CD4-positive, alpha-beta T cell treated with Interleukin-4 for 1 hour (primary cell): ENCODE data around the gene RPS6KA3.
"Not testable (repeated sequence)": the region's sequence is repeated elsewhere in the genome, so short reads cannot be mapped to it uniquely, and the experiment has no call there.

ENCODE experiments used
- DNase-seq, 2 donors: peaks; one replicate each; pipeline ENCODE4 v3.0.0-alpha.2; 2020 to 2022

RPS6KA3 gene

GRCh38 chrX:20217906-20218305 lies 48.8 kb downstream of the RPS6KA3 start:
- DNase-seq = no peak

- DNase-seq = no peak
Measured at GRCh38 chrX:20217271-20217670, 49.4 kb downstream of the RPS6KA3 start.

- DNase-seq = no peak
Measured at GRCh38 chrX:20215565-20215964, 51.1 kb downstream of the RPS6KA3 start.

GRCh38 chrX:20212486-20213089 lies 54.1 kb downstream of the RPS6KA3 start:
- DNase-seq = no peak

- no peak for DNase-seq
Measured at GRCh38 chrX:20211261-20211786, 55.4 kb downstream of the RPS6KA3 start.

- DNase-seq = no peak
Measured at GRCh38 chrX:20205927-20206708, 60.6 kb downstream of the RPS6KA3 start.

DNA sequence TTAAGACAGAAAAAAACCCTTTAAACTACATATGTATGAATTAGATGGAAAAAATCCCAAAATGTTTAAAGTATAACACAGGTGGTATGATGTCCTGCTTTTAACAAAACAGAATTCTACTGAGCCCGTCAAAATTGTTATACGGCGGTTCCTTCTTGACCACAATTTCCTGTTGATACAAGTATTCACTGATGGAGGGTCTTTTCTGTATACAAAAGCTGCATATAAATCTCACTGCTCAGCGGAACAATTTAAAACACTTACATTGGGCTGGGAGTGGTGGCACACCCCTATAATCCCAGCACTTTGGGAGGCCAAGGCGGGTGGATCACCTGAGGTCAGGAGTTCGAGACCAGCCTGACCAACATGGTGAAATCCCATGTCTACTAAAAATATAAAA lies 62.4 kb downstream of the RPS6KA3 start:
- no peak for DNase-seq

GRCh38 chrX:20197641-20198210 lies 69.0 kb downstream of the RPS6KA3 start:
- no peak for DNase-seq

- no peak for DNase-seq
Measured at GRCh38 chrX:20189171-20189570, 77.5 kb downstream of the RPS6KA3 start.

DNA sequence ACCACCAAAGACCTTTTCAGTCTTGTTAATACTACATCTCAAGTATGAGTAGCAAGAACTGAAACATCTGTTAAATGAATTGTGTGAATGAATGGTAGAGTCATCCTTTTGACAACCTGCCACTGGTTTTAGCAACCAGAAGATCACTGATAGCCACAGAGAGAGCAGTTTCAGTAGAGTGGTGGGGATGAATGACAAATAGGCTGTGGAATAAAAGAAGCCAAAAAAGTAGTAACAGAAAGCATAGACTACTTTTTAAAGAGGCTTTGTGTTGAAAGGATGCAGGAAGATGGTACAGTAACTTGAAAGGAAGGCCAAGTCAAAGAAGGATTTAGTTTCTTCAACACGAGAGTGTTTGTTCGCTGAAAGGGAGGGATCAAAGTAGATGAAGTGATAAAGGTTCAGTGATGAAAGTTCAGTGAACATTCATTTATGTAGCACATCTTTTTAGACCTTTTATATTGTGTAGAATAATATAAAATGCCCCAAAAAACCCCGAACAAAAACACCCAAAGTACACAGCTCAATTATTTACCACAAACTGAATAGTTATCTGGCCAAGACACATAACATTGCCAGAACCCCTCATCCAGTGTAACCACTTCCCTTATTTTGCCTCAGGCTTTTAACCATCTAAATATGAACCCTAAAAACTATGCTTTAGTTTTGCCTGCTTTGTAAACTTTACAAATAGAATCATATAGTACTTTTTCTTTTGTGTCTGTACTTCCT lies 84.9 kb downstream of the RPS6KA3 start:
- no peak for DNase-seq

GRCh38 chrX:20177093-20177492 lies 89.6 kb downstream of the RPS6KA3 start:
- DNase-seq = no peak

DNA sequence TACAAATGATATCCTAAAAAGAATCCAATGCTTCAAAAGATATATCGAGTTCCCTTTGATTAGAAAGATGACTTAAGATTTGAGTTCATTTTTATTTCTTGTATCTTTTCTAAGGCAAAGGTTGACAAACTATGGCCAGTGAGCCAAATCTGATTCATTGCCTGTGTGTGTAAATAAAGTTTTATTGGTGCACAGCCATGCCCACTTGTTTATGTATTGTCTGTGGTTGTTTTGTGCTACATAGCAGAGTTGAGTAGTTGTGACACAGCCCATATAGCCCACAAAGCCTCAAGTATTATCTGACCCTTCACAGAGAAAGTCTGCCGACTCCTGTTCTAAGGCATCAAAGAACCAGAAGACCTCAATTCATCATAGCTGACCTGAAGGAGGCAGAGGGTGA lies 92.9 kb downstream of the RPS6KA3 start:
- DNase-seq = no peak

DNA sequence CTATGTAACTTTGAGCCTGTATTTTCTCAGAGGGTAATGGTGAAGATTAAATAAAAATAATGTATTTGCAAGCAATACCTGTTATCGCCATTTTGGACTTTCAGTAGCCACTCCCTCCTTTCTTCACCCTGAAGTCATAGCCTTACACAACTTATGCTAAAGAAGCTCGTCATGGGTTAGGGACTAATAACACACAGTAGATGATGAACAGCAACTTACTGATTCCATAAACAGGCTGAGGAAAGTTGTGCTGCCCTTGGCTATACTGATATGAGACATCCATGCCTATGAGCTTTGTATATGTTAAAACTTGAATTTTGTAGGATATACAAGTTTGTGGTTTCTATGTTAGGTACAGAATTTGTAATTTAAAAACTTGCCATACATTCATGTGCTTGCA lies 93.4 kb downstream of the RPS6KA3 start:
- DNase-seq = no peak

GRCh38 chrX:20171887-20172286 lies 94.8 kb downstream of the RPS6KA3 start:
- no peak for DNase-seq

- not testable (repeated sequence) for DNase-seq
Measured at GRCh38 chrX:20162516-20162915, 104.2 kb downstream of the RPS6KA3 start.

- DNase-seq = no peak
Measured at GRCh38 chrX:20159797-20160385, 106.8 kb downstream of the RPS6KA3 start.

- no peak for DNase-seq
Measured at GRCh38 chrX:20151689-20152088, 115.0 kb downstream of the RPS6KA3 start.

DNA sequence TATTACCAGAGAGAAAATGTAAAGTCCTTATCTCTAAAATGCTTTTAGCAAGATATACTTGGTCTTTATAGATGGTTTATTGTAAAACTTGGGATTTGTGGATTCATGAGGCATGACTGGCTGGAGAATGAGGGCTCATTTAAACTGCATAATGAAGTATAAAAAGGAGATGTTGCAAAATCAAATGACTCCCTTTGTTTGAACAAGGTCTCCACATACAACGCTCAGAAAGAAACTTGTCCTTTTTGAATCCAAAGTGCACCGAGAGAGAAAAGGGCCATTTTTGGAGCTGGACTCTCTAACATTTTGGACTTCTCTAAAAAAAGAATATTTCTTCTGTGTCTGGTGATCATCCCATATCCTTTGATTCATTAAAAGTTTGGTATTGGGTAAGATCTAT lies 117.4 kb downstream of the RPS6KA3 start:
- no peak for DNase-seq

DNA sequence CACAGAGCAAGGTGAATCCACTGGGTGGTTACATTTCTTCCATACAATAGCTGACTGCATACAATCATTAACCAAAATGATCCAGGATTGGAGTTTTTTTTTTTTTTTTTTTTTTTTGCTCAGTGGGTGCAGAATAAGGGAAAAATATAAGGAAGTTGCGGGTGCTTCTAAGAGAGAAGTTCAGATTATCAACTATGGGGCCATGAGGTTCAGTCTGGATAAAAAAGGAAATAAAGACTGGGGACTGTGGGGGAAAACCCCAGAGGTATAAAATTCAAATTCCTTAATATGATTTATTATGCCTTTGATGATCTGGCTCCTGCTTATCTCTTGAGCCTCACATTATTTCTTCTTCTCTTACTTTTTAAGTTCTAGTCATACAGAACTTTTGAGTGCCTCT lies 119.1 kb downstream of the RPS6KA3 start:
- no peak for DNase-seq

DNA sequence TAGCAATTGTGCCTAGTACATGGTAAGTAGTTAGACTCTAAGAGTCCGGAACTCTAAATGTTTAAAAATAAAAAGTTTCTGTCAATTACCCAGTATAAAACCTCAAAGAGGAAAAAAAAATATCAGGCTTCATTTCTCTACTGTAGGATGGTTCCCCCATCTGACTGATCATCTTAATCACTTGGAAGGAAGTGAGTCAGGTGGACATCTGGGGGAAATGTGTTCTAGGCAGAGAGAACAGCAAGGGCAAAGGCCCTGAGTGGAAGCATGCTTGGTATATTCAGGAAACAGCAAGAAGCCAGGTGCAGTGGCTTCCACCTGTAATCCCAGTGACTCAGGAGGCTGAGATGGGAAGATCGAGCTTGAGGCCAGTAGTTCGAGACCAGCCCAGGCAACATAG lies 122.2 kb downstream of the RPS6KA3 start:
- DNase-seq = no peak

DNA sequence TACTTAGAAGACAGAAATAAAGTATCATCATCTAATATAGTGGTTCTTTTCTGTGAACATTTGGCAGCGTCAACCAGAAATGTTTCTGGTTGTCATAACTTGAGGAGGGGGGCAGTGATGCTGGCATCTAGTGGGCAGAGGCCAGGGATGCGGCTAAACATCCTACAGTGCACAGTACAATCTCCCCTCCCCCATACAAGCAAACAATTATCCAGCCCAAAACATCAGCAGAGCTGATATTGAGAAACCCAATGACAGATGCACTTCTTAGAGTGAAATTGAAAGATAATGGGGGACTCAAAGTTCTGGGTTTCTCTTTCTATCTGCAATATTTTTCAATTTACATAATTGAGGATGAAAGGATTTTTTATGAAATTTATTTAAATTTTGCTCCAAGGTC lies 123.1 kb downstream of the RPS6KA3 start:
- DNase-seq = no peak

DNA sequence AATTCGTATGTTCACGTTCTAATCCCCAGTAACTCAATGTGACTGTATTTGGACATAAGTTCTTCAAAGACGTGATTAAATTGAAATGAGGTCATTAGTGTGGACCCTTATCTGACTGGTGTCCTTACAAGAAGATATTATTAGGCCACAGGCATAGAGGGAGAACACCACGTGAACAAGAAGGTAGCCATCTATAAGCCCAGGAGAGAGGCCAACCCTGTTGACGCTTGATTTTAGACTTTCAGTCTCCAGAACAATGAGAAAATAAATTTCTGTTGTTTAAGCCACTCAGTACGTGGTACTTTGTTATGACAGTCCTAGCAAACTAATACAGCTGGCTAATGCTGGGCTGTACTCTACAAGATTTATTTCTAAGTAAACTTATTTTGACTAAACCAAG lies 123.6 kb downstream of the RPS6KA3 start:
- no peak for DNase-seq
